CD1c-positive myeloid dendritic cell (primary cell): ENCODE results near the gene STAC3.
"Not testable (repeated sequence)": the region's sequence is repeated elsewhere in the genome, so short reads cannot be mapped to it uniquely, and the experiment has no call there.

Experiments used
- DNase-seq: peaks from one replicate; pipeline ENCODE4 v3.0.0-alpha.2; 2016; ENCODE audit errors: extremely low spot score

Gene STAC3

GRCh38 chr12:57250956-57251355, at the start of gene STAC3:
TSS of gene STAC3 (minus strand) at chr12:57251187. CDS start at chr12:57249636, 1,551 bp downstream.
- DNase-seq, result no peak

DNA sequence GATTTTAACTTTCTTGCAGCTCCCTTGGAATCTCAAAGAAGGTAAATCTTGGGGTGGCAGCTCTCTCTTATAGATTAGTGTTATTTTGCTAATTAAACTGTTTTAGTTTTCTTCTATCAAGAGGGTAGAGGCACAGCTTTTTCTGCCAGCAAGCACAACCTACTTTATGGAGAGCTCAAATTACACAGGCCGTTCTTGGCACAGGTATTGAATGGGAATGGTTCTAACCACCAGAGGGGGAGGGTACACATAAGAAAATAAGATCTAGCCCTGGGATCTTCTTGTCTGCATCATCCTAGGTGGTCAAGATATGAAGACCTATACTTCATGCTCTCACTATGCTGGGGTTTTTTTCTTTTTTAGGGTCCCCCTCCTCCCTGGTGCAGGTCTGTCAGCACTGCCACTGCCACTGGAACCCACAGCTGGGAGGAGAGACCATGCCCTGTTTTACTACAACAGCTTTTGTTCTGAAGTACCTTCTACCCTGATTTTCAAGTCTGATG, 48.6 kb upstream of the STAC3 start:
- no peak for DNase-seq

DNA sequence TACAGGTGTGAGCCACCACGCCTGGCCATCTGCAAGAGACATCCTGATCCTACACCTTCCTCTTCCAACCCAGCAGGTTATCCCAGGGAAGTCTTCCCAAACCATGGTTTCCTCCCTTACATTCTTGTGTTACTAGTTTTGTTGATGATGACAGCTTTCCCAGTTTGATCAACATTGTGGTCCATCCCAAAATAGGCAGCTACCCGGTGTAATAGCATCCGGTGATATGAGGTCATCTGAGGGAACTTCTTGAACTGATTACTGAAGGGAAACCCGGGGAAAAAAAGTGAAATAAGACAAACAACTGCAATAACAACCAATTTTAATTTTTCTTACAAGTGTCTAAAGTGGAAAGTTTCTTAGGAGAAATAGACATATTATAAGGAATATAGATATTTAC, 45.3 kb upstream of the STAC3 start:
- DNase-seq, result no peak

DNA sequence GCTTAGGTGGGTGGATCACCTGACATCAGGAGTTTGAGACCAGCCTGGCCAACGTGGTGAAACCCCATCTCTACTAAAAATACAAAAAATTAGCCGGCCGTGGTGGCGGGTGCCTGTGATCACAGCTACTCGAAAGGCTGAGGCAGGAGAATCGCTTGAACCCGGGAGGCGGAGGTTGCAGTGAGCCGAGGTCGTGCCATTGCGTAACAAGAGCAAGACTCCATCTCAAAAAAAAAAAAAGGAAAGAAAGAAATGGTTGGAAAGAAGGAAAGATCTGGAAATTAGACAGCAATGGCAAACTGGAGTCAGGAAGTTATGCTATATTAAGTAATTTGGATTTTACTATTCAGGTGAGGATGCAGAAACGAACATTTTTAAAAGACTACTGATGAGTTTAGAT, 31.1 kb upstream of the STAC3 start:
- DNase-seq, result not testable (repeated sequence)

- peak; percentile 93 for DNase-seq
These were observed 29.4 kb upstream of the STAC3 start for GRCh38 chr12:57280211-57281062.

DNA sequence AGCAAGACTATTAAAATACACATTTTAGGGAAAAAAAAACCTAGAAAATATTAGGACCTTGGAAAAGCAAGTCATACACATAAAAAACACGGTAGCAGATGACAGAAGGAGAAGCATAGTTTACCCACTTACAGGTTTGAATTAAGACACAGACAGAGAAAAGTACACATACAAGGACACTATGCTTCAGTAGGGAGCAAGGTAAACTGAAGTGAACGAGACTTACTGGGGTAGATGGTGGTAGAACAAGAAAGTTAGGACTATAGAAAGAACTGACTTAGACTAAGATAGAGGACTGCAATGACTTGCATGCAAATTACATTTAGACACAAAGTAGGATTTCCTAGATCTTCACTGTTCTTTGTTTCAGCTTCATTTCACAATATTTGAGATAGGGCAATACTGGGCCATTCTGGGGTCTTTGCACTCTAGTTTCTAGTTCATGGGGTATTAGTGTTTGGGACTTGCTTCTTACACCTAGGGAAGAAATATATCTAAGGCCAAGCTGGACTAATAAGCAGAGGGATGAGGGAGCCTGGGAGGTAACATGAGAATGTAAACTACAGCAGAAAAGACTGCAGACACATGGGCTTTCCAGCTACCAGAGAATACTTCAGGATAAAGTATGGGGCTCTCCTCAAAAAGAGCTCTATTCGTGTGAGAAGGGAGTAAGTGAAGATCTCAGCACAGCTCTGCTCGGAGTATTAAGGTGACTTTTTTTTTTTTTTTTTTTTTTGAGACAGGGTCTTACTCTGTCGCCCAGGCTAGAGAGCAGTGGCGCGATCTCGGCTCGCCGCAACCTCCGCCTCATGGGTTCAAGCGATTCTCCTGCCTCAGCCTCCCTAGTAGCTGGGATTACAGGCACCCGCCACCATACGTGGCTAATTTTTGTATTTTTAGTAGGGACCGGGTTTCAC, 27.7 kb upstream of the STAC3 start:
- DNase-seq, result no peak

- peak; percentile 9 for DNase-seq
These were observed 26.1 kb upstream of the STAC3 start for GRCh38 chr12:57276935-57277563.

GRCh38 chr12:57276233-57276632, 25.2 kb upstream of the STAC3 start:
- DNase-seq, result not testable (repeated sequence)

- no peak for DNase-seq
These were observed 22.5 kb upstream of the STAC3 start for GRCh38 chr12:57273516-57273915.

DNA sequence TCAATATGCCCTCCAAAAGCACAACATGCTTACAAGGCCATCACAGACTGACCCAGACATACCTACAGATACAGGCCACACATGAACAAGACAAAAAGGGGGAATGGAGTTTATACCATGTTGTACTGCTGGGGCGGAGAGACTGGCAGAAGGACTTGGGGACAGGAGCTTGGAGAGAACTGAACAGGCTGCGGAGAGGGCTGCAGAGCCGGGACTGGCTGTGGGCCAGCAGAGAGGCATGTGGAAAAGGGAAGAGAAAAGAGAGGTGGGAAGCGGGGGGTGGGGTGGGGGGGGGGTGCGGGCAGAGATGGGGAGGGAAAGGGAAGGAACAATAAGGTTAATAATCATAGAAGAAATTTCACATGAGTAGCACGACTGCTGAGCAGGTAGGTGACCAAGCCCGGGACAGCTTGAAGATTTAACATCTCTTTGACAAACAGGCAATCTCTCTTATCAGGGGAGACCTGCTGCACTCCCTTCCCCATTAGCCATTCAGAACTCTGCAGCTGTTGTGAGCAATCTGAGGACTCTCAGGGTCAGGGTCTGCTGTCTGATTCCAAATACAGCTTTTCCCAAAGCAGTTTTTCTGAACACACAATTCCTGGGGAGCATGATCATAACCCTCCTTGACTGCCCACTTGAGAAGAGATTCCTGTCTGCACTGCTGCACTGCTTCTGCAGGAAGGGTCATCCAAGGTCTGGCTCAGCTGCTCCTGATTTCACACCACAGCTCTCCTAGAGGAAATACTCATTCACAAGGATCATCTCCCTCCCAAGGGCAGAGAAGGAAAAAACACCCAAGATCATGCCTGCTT, 21.6 kb upstream of the STAC3 start:
- DNase-seq, result no peak

GRCh38 chr12:57270966-57271470, 20.0 kb upstream of the STAC3 start:
- no peak for DNase-seq

DNA sequence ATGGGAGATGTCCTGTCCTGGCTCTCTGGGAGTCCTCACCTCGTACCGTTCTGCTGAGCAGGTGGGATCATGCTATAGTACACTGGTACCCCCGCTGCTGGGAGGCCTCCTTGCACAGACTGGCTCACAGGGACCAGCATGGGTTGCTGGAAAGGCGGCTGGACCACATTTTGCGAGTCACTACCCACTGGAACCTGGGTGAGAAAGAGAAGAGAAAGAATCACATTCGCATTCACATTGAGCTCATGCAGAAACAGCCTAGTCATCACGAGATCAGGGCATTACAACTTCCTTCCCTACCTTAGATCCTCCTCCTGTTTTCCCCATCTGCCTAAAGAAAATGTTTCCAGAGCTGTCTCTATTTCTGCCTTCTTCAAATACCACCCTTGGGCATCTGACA, 17.3 kb upstream of the STAC3 start:
- DNase-seq, result peak; percentile 12

- DNase-seq, result no peak
These were observed 15.7 kb upstream of the STAC3 start for GRCh38 chr12:57266681-57267080.

- no peak for DNase-seq
These were observed 12.1 kb upstream of the STAC3 start for GRCh38 chr12:57263096-57263495.

DNA sequence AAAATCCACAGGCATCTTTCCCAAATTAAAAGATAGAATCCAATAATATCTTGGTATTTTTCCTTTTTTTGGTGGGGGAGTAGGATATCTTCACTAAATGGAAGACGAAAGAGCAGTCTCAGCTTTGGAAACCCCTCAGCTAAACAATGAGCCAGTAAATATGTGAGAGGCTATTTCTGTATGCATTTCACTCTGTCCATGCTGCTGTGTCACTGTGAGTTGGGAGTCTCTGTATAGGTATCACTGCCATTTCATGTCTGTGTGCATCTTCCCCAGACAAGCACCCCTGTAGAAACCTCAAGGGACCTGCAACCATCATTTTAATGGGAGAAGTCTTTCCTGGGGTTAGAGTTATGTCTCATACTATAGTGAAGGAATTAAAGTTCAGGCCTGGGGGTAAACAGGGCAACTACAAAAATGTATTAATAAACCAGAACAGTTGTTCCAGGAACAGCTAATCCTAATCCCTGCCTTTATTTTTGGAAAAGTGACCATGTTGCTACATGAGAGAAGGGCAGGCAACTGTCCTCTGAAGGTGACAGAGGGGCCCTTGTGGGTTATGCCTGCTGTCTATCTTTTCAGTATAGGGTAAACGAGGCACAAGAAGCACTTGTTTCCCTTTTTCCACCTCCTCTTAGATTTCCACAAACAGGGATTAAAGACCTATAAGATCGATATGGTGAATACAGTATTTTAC, 11.3 kb upstream of the STAC3 start:
- no peak for DNase-seq

- no peak for DNase-seq
These were observed 10.5 kb upstream of the STAC3 start for GRCh38 chr12:57261428-57261865.

DNA sequence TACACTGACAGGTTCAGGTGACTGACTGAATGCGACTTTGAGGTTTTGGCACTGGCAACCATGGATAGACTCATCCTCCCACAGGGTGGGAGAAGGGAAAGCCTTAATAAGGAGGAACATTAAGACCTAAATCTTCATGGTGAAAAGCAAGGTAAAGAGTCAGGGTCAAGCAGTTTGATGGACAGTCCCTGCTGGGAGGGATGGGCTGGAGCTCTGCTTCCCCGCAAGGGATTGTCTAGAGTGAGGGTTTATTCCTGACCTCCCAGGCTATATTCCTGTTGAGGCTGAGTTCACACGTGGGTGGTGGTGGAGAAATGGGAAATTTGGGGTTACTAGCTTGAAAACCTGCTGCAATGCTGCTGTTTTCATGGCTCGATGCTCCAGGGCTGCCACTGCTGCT, 9.4 kb upstream of the STAC3 start:
- no peak for DNase-seq

GRCh38 chr12:57258977-57259970, 8.3 kb upstream of the STAC3 start:
- no peak for DNase-seq

DNA sequence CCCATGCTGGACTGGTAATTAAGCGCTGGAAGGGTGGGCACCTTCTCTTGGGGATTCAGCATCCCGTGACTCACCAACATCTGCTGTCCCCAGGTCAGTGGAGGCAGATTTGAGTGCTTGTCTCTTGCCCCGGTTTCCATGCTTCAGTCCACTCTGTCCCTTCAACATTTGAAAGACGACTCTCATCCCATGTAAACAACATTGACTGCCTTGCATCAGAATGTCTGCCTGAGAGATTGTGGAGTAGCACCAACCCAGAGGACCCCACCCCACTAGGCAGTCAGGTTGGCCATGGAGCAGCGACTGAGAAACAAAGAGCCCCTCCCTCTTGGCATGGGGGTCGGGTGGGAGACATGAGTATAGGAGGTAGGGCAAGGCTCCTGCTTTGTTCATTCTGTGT, 4.9 kb upstream of the STAC3 start:
- DNase-seq, result no peak
